HG02763 (cell line): ENCODE data around the gene OXA1L.
A peak's percentile ranks its signal among the peaks of the same experiment; 100 is the strongest.
"Not testable (repeated sequence)": the region's sequence is repeated elsewhere in the genome, so short reads cannot be mapped to it uniquely, and the experiment has no call there.

ENCODE experiments used
- ATAC-seq: cut with Tn5 transposase; IDR thresholded peaks from one replicate; pipeline ENCODE4 v1.9.1; 2021; ENCODE audit warnings: mild to moderate bottlenecking, moderate library complexity; ENCODE audit not compliant: unreplicated experiment

Gene OXA1L

DNA sequence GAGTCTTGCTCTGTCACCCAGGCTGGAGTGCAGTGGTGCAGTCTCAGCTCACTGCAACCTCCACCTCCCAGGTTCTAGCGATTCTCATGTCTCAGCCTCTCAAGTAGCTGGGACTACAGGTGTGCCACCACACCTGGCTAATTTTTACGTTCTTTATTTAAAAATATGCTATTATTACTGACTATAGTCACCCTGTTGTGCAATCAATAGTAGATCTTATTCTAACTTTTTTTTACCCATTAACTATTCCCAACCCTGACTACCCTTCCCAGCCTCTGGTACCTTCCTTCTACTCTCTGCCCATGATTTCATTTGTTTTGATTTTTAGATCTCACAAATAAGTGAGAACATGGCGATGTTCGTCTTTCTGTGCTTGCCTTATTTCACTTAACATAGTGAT is 2.5 kb downstream of the OXA1L start:
- no peak for ATAC-seq

- no peak for ATAC-seq
Observed at GRCh38 chr14:22769369-22769768, 2.9 kb downstream of the OXA1L start.

GRCh38 chr14:22770481-22771187 is 4.1 kb downstream of the OXA1L start:
- no peak for ATAC-seq

DNA sequence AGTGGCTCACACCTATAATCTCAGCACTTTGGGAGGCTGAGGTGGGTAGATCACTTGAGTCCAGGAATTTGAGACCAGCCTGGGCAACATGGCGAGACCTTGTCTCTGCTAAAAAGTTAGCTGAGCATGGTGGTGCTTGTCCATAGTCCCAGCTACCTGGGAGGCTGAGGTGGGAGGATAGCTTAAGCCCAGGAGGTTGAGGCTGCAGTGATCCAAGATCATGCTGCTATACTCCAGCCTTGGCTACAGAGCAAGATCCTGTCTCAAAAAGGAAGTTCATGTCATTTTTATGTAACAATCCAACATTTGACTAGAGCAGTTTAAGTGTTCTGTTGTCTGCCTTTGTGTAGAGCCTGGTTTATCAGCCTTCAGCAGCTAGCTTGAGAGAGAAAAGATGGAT is 6.2 kb downstream of the OXA1L start:
- ATAC-seq: no peak

GRCh38 chr14:22773162-22774010 is 6.9 kb downstream of the OXA1L start:
- ATAC-seq: no peak

DNA sequence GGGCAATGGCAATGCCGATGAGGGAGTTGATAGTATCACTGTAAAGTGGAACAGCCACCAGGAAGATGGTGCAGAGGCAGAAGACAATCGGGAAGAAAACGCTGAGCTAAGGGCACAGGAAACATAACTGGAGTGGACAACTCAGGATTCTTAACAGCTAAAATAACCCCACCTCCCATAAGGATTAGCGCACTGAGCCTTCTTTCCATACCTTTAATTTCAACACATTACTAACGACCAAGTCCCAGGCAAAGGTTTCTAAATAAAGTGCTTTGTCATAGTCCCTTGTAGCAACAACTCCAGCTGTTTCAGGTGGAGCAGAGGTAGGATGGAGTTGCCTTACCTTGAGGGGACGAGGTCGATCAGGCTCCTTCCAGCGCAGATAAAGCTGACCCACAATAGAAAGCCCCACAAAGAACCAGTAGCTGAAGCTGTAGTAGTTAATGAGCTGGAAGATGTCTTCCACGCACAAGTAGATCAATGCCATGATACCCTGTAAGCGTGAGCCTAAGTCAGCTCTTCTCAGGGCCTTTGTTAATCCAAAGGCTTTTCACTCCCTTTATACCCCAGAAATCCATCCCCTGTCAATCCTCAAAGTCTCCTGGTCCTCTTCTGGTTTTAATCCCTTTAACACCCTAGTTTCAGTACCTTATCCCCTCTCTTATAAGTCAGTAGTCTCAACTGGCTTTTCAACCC is 7.7 kb downstream of the OXA1L start:
- no peak for ATAC-seq

DNA sequence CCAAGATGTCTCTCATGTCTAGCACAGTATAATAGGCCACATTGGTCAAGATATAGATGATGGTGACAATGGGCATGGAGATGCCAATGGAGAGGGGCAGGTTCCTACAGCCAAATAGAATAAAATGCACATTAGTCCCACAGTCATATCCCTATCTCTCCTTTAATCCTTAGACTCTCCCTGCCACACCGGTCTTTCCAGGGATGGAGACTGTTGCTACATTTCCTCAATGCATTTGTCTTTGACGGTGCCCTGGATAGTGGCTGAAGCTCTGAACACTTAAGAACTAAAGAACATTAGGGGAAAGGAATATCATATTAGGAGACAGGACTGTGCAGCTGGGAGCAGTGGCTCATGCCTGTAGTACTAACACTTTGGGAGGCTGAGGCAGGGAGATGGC is 9.7 kb downstream of the OXA1L start:
- ATAC-seq: no peak

GRCh38 chr14:22776849-22777248 is 10.4 kb downstream of the OXA1L start:
- ATAC-seq: not testable (repeated sequence)

DNA sequence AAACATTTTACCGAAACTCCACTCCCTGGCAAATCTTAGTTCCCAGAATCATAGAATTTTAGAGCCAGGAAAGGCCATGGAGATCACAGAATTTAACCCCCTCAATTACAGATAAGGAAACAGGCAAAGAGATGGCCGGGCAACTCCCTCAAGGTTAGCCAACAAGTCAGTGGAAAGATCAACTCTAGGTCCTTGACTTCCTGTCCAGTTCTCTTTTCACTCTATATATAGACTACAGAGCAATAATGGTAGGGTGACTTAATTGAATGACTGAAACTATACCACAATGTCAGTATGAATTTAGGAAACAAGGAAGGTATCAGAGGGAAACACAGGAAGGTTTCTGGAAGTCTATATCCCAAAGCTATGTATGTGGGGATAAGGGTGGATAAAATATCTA is 11.6 kb downstream of the OXA1L start:
- ATAC-seq: no peak

DNA sequence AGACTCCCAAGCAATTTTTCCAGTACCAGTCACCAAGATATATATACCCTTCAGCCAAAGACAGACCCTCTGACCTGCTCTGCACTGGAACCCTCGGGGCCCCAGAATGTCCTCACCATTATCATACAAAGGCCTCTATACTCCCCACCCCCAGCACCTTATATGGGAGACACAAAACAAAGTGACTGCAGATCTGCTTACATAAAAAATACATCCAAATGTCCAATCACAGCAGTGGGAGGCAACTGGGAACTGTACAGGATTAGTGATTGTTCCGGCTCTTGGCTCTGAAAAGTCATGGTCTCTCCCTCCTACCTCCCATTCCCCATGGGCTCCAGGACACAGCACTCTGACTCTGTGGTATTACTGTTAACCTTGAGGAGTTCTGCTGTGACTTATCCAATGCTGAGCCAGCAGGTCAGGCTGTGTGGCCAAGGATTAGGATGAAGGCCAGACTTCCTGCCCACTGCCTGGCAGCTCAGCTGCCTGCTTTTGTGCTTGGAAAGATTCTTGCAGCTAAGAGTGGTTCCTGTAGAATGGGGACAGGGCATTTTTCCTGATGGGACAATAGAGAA is 13.7 kb downstream of the OXA1L start:
- ATAC-seq: no peak

- no peak for ATAC-seq
Observed at GRCh38 chr14:22780941-22781300, 14.4 kb downstream of the OXA1L start.

- ATAC-seq: no peak
Observed at GRCh38 chr14:22781301-22781991, 15.0 kb downstream of the OXA1L start.

DNA sequence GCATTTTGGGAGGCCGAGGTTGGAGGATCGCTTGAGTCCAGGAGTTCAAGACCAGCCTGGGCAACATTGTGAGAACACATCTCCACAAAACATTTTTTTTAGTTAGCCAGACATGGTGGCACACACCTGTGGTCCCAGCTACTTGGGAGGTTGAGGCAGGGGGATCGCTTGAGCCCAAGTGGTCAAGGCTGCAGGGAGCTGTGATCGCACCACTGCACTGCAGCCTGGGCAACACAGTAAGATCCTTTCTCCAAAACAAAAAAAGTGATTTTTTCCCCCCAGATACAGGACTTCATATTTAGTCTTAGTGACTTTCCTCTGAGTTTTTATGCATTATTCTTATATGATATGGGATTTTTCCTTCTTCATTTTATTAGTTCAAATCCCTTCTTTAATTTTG is 20.2 kb downstream of the OXA1L start:
- no peak for ATAC-seq

DNA sequence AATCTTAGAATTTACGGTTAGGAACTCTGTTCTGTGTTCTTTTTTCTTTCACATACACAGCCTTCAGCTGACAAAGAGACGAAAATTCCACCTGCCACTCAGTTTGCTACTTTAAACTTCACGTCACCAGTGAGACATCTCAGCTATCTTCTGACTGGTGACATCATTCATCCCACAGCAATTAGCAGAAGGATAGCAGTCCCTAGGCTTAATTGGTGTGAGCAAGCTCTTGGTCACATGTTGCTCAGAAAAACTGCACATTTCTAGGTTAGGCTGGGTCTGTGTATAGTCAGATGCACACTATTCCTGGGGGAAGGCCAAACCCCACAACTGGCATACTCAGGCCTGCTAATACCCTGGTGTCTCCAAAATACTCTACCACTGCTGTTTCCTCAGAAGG is 24.8 kb downstream of the OXA1L start:
- no peak for ATAC-seq

DNA sequence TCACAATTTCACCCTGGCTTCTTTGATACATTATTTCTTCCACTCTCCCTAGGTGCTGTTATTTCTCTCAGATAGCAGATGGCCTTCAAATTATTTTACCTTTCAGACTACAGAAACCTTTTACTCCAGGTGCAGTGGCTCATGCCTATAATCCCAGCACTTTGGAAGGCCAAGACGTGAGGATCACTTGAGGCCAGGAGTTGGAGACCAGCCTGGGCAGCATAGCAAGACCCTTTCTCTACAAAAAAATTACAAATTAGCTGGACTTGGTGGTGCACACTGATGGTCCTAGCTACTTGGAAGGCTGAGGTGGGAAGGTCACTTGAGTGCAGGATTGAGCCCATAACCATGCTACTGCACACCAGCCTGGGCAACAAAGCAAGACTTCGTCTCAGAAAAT is 25.7 kb downstream of the OXA1L start:
- ATAC-seq: no peak

DNA sequence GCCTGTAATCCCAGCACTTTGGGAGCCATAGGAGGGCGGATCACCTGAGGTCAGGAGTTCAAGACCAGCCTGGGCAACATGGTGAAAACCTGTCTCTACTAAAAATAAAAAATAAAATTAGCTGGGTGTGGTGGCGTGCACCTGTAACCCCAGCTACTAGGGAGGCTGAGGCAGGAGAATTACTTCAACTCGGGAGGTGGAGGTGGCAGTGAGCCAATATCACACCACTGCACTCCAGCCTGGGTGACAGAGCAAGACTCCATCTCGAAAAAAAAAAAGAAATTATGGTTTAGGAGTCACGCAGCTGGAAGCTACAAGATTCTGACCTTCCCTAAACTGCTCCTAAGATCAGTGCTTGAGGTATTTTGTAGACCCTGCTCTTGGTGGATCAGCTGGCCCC is 27.1 kb downstream of the OXA1L start:
- not testable (repeated sequence) for ATAC-seq

DNA sequence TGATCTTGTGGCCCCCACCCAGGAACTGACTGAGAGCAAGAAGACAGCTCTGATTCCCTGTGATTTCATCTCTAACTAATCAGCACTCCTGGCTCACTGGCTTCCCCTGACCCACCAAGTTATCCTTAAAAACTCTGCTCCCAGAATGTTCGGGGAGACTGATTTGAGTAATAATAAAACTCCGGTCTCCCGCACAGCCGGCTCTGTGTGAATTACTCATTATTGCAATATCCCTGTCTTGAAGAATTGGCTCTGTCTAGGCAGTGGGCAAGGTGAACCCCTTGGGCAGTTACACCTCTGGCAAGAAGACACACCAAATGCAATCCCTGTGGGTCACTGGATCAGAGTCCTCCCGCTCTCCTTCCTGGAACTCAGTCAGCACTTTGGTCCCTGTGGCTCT is 27.5 kb downstream of the OXA1L start:
- no peak for ATAC-seq

DNA sequence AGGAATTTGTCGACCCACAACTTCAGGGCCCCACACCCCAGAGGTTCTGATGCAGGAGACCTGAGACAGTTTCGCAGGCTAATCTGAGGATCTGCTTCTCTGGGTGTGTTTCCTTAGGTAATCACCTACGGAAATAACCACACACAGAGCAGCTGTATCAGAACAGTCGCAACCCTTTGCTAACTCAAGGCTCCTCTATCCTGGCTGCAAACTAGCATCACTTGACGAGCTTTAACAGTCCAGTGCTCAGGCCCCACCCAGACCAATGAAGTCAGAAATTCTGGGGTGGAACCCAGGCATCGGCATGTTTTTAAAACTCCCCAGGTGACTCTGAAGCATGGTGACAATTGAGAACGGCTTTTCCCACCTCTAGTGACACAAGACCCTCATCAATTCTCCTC is 28.1 kb downstream of the OXA1L start:
- no peak for ATAC-seq

GRCh38 chr14:22796087-22796707 is 29.7 kb downstream of the OXA1L start:
- ATAC-seq: peak; percentile 49
